Peyer's patch (tissue), 4 donors: ENCODE results near the gene ETS2. TPM values are rescaled to one million over a fixed set of nuclear protein-coding genes. Genes with fewer than 3 reads are reported as not detected.

Experiments used
- DNase-seq, 3 donors: peaks; one replicate each; pipeline ENCODE4 v3.0.0-alpha.2; 2017 to 2019
- H3K27ac ChIP-seq, 4 donors: fragments of 200-600 bp; sonication (generic); one replicate each; pipeline ENCODE4 v1.5.1; 2016 to 2019
- H3K27me3 ChIP-seq, 2 donors: fragments of 200-600 bp; sonication (generic); one replicate each; pipeline ENCODE4 v1.5.1; 2019
- H3K36me3 ChIP-seq, 3 donors: fragments of 200-600 bp; sonication (generic); one replicate each; pipeline ENCODE4 v1.5.1; 2016 to 2019
- H3K4me1 ChIP-seq, 4 donors: fragments of 200-600 bp; sonication (generic); one replicate each; pipeline ENCODE4 v1.5.1; 2016 to 2019
- H3K4me3 ChIP-seq, 4 donors: fragments of 200-600 bp; sonication (generic); 1 replicate in 3 of 4; 2 replicates in 1 of 4; pipeline ENCODE4 v1.5.1; 2016 to 2019; ENCODE audit warnings: mild to moderate bottlenecking in 1 of 4
- H3K9me3 ChIP-seq, 4 donors: fragments of 200-600 bp; sonication (generic); one replicate each; pipeline ENCODE4 v1.5.1; 2016 to 2019; ENCODE audit warnings: mild to moderate bottlenecking in 1 of 4
- POLR2A ChIP-seq, 2 donors: fragments of 450-650 bp; IDR thresholded peaks; one replicate each; pipeline ENCODE4 v1.5.1; 2017; ENCODE audit warnings: antibody characterized with exemption in 2 of 2, mild to moderate bottlenecking in 2 of 2, moderate library complexity in 2 of 2
- total RNA-seq, 4 donors: library from RNA; depleted of rRNA; stranded (reverse); fragments of >200 nt; gene quantifications; one replicate each; pipeline ENCODE4 v1.1.0, GENCODE V29; 2016
- TF ChIP-seq, protein P1 (sequence below), 6 experiments: fragments of 450-650 bp in 4 of 6; fragments of 200-600 bp in 2 of 6; sonication (generic) in 1 of 6; IDR thresholded peaks; one replicate each; pipeline ENCODE4 v1.5.1; 2017 to 2019; ENCODE audit warnings: antibody characterized with exemption in 6 of 6, mild to moderate bottlenecking in 3 of 6, moderate library complexity in 1 of 6

The ETS2 gene
- total RNA-seq, 4 donors from 2014 or later, result 127 to 186 (median 147) TPM

DNA sequence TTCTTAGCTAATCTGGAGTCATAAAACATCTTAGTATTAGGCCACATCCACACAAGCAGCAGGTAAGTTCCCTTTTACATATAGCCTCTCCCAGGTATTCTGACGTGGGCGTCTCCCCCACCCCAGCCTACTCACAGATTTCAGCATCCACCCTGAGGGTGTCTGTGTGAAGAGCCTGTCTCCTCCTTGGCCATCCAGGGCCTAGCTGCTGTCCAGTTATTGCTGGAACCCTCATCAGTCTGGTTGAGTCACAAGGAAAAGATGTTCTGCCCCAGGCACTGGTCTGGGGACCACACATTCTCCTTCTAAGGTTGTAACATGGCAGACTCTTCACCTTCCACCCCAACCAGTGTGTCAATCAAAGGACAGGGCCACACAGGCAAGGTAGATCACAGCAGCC, 57.6 kb downstream of the ETS2 start:
- no peak for TF ChIP-seq POLR2A (IDR thresholded peaks at IDR 0.05)
- TF ChIP-seq, protein P1, sequence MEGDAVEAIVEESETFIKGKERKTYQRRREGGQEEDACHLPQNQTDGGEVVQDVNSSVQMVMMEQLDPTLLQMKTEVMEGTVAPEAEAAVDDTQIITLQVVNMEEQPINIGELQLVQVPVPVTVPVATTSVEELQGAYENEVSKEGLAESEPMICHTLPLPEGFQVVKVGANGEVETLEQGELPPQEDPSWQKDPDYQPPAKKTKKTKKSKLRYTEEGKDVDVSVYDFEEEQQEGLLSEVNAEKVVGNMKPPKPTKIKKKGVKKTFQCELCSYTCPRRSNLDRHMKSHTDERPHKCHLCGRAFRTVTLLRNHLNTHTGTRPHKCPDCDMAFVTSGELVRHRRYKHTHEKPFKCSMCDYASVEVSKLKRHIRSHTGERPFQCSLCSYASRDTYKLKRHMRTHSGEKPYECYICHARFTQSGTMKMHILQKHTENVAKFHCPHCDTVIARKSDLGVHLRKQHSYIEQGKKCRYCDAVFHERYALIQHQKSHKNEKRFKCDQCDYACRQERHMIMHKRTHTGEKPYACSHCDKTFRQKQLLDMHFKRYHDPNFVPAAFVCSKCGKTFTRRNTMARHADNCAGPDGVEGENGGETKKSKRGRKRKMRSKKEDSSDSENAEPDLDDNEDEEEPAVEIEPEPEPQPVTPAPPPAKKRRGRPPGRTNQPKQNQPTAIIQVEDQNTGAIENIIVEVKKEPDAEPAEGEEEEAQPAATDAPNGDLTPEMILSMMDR (IDR thresholded peaks at IDR 0.05), result no peak
- Histone ChIP-seq H3K27me3 (no peaks in the 10 kb centered on the region), H3K36me3 (no peaks in the 10 kb centered on the region), H3K4me1 (no peaks in the 10 kb centered on the region), H3K9me3 (no peaks in the 10 kb centered on the region), H3K27ac (no peak overlapping the region), H3K4me3 (no peak overlapping the region)
- DNase-seq, result no peak

DNA sequence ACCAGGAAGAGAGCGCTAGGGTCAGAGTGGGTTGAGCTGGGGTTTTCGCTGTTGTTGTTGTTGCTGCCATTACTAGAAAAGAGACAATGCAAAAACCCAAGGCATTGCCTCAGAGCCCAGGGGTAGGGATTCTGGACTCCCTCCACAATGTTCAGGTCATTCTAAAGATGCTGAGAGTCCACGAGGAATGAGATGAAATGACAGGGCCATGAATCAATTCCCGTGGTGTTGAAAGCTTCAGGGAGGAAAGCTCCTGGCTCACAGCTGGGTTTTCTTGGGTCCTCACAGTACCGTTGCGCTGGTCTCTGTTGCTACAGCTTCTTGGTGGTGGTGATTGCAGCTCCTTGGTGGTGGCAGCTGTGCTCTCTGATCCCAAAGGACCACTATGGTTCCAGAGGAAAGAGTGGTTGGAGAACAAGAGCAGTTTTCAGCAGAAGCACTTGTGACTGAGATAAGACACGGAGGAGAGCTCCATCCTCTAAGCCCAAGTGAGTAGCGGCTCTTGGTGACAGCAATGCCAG, 58.2 kb downstream of the ETS2 start:
- H3K27me3 ChIP-seq, result no peaks in the 10 kb centered on the region
- H3K4me3 ChIP-seq, result no peak overlapping the region
- no peak overlapping the region for H3K27ac ChIP-seq
- no peaks in the 10 kb centered on the region for H3K36me3 ChIP-seq
- no peak for TF ChIP-seq POLR2A (IDR thresholded peaks at IDR 0.05)
- TF ChIP-seq, protein P1 (IDR thresholded peaks at IDR 0.05), result no peak
- no peaks in the 10 kb centered on the region for H3K4me1 ChIP-seq
- DNase-seq, result no peak
- H3K9me3 ChIP-seq, result no peaks in the 10 kb centered on the region

DNA sequence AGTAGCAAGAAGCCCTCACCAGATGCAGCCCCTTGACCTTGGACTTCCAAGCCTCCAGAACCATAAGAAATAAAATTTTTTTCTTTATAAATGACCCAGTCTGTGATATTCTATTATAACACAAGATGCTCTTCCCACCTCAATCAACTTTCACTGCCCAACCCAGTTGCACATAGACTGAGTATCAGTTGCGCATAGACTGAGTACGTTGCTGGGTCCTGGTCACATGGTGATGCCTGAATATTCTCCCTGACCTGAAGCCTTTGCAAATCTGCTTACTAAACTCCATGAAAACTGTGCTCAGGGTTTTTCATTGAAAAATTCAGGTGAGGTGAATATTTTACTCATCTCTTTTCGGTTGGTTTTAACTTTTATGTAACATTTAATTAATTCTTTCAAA, 59.2 kb downstream of the ETS2 start:
- H3K9me3 ChIP-seq, result no peaks in the 10 kb centered on the region
- DNase-seq, result no peak
- no peaks in the 10 kb centered on the region for H3K36me3 ChIP-seq
- H3K4me1 ChIP-seq, result no peaks in the 10 kb centered on the region
- no peak overlapping the region for H3K27ac ChIP-seq
- no peaks in the 10 kb centered on the region for H3K27me3 ChIP-seq
- H3K4me3 ChIP-seq, result no peak overlapping the region
- TF ChIP-seq, protein P1 (IDR thresholded peaks at IDR 0.05), result no peak
- no peak for TF ChIP-seq POLR2A (IDR thresholded peaks at IDR 0.05)

DNA sequence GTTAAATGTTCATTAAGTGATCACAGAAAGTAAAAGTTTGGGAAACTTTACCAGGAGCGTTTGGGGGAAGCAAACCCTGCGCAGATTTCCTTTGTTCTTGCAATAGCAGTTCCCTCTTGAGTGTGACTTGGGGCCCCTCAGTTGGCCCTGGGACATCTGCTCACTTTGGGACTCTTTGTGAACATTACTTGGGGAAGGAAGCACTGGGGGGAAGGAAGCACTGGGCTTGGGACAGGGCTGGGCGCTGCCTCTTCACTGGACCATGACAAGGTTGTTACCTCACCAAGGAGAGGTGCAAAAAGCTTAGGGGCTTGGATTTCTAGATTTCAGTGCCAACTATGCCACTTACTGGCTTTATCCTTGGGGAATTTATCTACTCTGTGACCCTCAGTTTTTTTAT, 63.5 kb downstream of the ETS2 start:
- no peak for DNase-seq
- no peak overlapping the region for H3K27ac ChIP-seq

DNA sequence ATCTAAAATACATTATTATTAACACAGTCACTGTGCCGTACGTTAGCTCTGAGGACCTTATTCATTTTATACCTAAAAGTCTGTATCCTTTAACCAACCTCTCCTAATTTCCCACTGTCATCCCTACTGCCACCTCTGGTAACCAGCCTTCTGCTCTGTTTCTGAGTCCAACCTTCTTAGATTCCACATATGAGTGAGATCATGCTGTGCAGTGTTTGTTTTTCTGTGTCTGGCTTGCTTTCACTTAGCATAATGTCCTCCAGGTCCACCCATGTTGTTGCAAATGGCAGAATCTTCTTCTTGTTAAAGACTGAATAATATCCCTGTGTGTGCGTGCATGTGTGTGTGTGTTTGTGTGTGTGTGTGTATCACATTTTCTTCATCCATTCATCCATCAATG, 64.2 kb downstream of the ETS2 start:
- no peak for DNase-seq
- Histone ChIP-seq H3K27ac (no peak overlapping the region), H3K36me3 (no peaks in the 10 kb centered on the region), H3K9me3 (no peaks in the 10 kb centered on the region), H3K4me1 (no peaks in the 10 kb centered on the region), H3K4me3 (no peak overlapping the region), H3K27me3 (no peaks in the 10 kb centered on the region)
- TF ChIP-seq, protein P1 (IDR thresholded peaks at IDR 0.05), result peak in 3 of 6 experiments; percentile 5 to 6 (median 5)
- no peak for TF ChIP-seq POLR2A (IDR thresholded peaks at IDR 0.05)

More for the DNA sequence above, 63.5 kb downstream of the ETS2 start:
- H3K27me3 ChIP-seq, result no peaks in the 10 kb centered on the region
- H3K4me1 ChIP-seq, result no peaks in the 10 kb centered on the region
- no peak overlapping the region for H3K4me3 ChIP-seq
- TF ChIP-seq POLR2A (IDR thresholded peaks at IDR 0.05), result no peak
- TF ChIP-seq, protein P1 (IDR thresholded peaks at IDR 0.05), result no peak
- no peaks in the 10 kb centered on the region for H3K9me3 ChIP-seq
- no peaks in the 10 kb centered on the region for H3K36me3 ChIP-seq
